K562 (cell line): ENCODE results near the gene CLEC18A. TPM values are rescaled to one million over a fixed set of nuclear protein-coding genes. Genes with fewer than 3 reads are reported as not detected.

Experiments
- ATAC-seq: fragments of 200-7000 bp; cut with Tn5 transposase; 3 replicates; pipeline ENCODE4 v1.9.1; 2020; ENCODE audit warnings: moderate library complexity
- BruUV-seq: library from RNA; stranded (reverse); fragments of 400-500 nt; replicated peaks from 2 replicates; lab custom pipeline; 2021; lab: Mats Ljungman, UMichigan
- CTCF ChIA-PET: fragments of 300-600 bp; formaldehyde crosslinking; extraction: SDS; loops from one replicate; lab custom pipeline; 2021; ENCODE audit warnings: low intra/inter-chr PET ratio; lab: Yijun Ruan, JAX
- POLR2A ChIA-PET: fragments of 300-600, 350-650 bp; sonication (Branson Sonifier 250); formaldehyde crosslinking; extraction: SDS; loops from one replicate; lab custom pipeline; 2021; ENCODE audit warnings: antibody characterized with exemption, inconsistent platforms; lab: Yijun Ruan, JAX
- DNase-seq, 4 experiments: peaks; one replicate each; pipeline versions ENCODE4 v3.0.0 to v3.0.0-alpha.2; 2011 to 2018; ENCODE audit warnings: low spot score in 3 of 4, mixed read lengths in 3 of 4; ENCODE audit errors: extremely low read depth in 1 of 4
- FAIRE-seq: peaks from 2 replicates; lab custom pipeline; 2011; peaks lifted over from hg19 to GRCh38; lab: Jason Lieb, UNC
- H2AFZ ChIP-seq: 2 replicates; pipeline ENCODE4 v1.6.0; 2011; ENCODE audit warnings: low read depth, low read length, control low read depth, inconsistent platforms
- H3K27ac ChIP-seq: fragments of 200-600 bp; 3 replicates; pipeline ENCODE4 v1.8.0; 2011; ENCODE audit warnings: low read depth, mild to moderate bottlenecking, control low read depth, inconsistent platforms, low read length, moderate library complexity, mixed read lengths; ENCODE audit errors: extremely low read depth
- H3K27me3 ChIP-seq, 2 experiments: fragments of 300-600 bp in 1 of 2; 2 replicates in 1 of 2; 3 replicates in 1 of 2; pipeline versions ENCODE4 v1.6.0 to v1.8.0; 2011; ENCODE audit warnings: inconsistent platforms in 2 of 2, low read length in 2 of 2, mild to moderate bottlenecking in 1 of 2, mixed read lengths in 1 of 2, moderate library complexity in 1 of 2; ENCODE audit not compliant: control insufficient read depth in 2 of 2, insufficient read depth in 2 of 2
- H3K36me3 ChIP-seq: fragments of 300-600 bp; 3 replicates; pipeline ENCODE4 v1.8.0; 2011; ENCODE audit warnings: mild to moderate bottlenecking, low read length, inconsistent platforms; ENCODE audit not compliant: control insufficient read depth, insufficient read depth
- H3K4me1 ChIP-seq, 2 experiments: fragments of 200-600 bp in 1 of 2; replicated peaks in 1 of 2; 2 replicates in 1 of 2; 3 replicates in 1 of 2; pipeline versions ENCODE4 v1.5.1 to v1.8.0; 2011; ENCODE audit warnings: inconsistent platforms in 2 of 2, low read length in 2 of 2, mild to moderate bottlenecking in 1 of 2, mixed read lengths in 1 of 2, moderate library complexity in 1 of 2; ENCODE audit not compliant: control insufficient read depth in 2 of 2, insufficient read depth in 2 of 2
- H3K4me2 ChIP-seq: 2 replicates; pipeline ENCODE4 v1.6.1; 2011; ENCODE audit warnings: low read length, control low read depth, inconsistent platforms, mixed read lengths; ENCODE audit not compliant: insufficient read depth
- H3K4me3 ChIP-seq: fragments of 200-600 bp; sonication (generic), shearing (Covaris generic); 2 replicates; pipeline ENCODE4 v1.5.1; 2016; ENCODE audit warnings: control low read depth, inconsistent platforms
- H3K79me2 ChIP-seq: fragments of 200-600 bp; 3 replicates; pipeline ENCODE4 v1.8.0; 2011; ENCODE audit warnings: low read length, inconsistent platforms; ENCODE audit not compliant: control insufficient read depth, insufficient read depth
- H3K9ac ChIP-seq, 2 experiments: 2 replicates each; pipeline versions ENCODE4 v1.6.0 to v1.6.1; 2011; ENCODE audit warnings: low read depth in 2 of 2, low read length in 2 of 2, control low read depth in 1 of 2, inconsistent platforms in 1 of 2, mild to moderate bottlenecking in 1 of 2, mixed read lengths in 1 of 2; ENCODE audit not compliant: insufficient read depth in 1 of 2
- H3K9me1 ChIP-seq: one replicate; pipeline ENCODE4 v1.6.0; 2011; ENCODE audit warnings: inconsistent platforms, mild to moderate bottlenecking, low read length, moderate library complexity; ENCODE audit not compliant: control insufficient read depth, insufficient read depth
- H3K9me3 ChIP-seq: replicated peaks from 2 replicates; pipeline ENCODE4 v1.5.1; 2011; ENCODE audit warnings: low read depth, low read length, inconsistent platforms; ENCODE audit not compliant: control insufficient read depth, insufficient read depth
- H4K20me1 ChIP-seq: replicated peaks from 2 replicates; pipeline ENCODE4 v1.6.1; 2011; ENCODE audit warnings: low read length, inconsistent platforms, mixed read lengths; ENCODE audit not compliant: control insufficient read depth, insufficient read depth
- ARID1B ChIP-seq: fragments of 450-650 bp; IDR thresholded peaks from 2 replicates; pipeline ENCODE4 v1.6.1; 2016; ENCODE audit warnings: antibody characterized with exemption, mild to moderate bottlenecking, inconsistent platforms
- CGGBP1 ChIP-seq: fragments of 250-450 bp; sonication (Bioruptor Pico); IDR thresholded peaks from 2 replicates; pipeline ENCODE4 v1.9.0; 2021; ENCODE audit warnings: mild to moderate bottlenecking
- DMBX1 ChIP-seq: fragments of 250-450 bp; sonication (Bioruptor Pico); IDR thresholded peaks from 2 replicates; pipeline ENCODE4 v1.8.0; 2022; ENCODE audit warnings: inconsistent platforms, mild to moderate bottlenecking, moderate library complexity, borderline replicate concordance
- EHMT2 ChIP-seq: fragments of 450-650 bp; IDR thresholded peaks from 2 replicates; pipeline ENCODE4 v1.6.1; 2018; ENCODE audit warnings: antibody characterized with exemption
- MCM3 ChIP-seq: fragments of 450-650 bp; IDR thresholded peaks from 2 replicates; pipeline ENCODE4 v1.6.1; 2016
- SLC30A9 ChIP-seq: fragments of 250-450 bp; sonication (Bioruptor Pico); IDR thresholded peaks from 2 replicates; pipeline ENCODE4 v1.8.0; 2022; ENCODE audit warnings: mild to moderate bottlenecking, moderate library complexity
- UBTF ChIP-seq, 2 experiments: IDR thresholded peaks; 2 replicates each; pipeline ENCODE4 v1.6.1; 2012; ENCODE audit warnings: improper control_type of control experiment in 2 of 2, low read depth in 2 of 2, low read length in 2 of 2, borderline replicate concordance in 1 of 2
- ZBTB9 ChIP-seq: fragments of 450-650 bp; formaldehyde crosslinking; IDR thresholded peaks from 2 replicates; pipeline ENCODE4 v1.4.0; 2020; ENCODE audit warnings: mild to moderate bottlenecking, moderate library complexity
- ZNF717 ChIP-seq: fragments of 250-450 bp; sonication (Bioruptor Pico); IDR thresholded peaks from 2 replicates; pipeline ENCODE4 v1.5.0; 2021
- ZNF778 ChIP-seq: fragments of 450-650 bp; formaldehyde crosslinking; IDR thresholded peaks from 2 replicates; pipeline ENCODE4 v1.4.0; 2020; ENCODE audit warnings: mild to moderate bottlenecking, moderate library complexity
- WGBS: fragments of 100-300 bp; shearing (Covaris generic); methylation state at CpG from one replicate; pipeline ENCODE4 v1.1.6; 2016; ENCODE audit warnings: low coverage, mixed read lengths; ENCODE audit not compliant: insufficient coverage; ENCODE audit errors: missing lambda C conversion rate; 5-methylcytosine and 5-hydroxymethylcytosine counted together
- in situ Hi-C: fragments of 300-500 bp; cut with MboI; formaldehyde crosslinking; loops from 4 replicates; pipeline ENCODE4 v1.15.0; 2018; ENCODE audit warnings: inconsistent platforms, mixed read lengths
- intact Hi-C: fragments of 100-400 bp; cut with micrococcal nuclease; formaldehyde crosslinking; loops from 2 replicates; pipeline ENCODE4 v1.14.2; 2022
- polyA plus RNA-seq, 8 experiments: library from polyadenylated mRNA; depleted of rRNA in 4 of 8; stranded (reverse) in 5 of 8; unstranded in 3 of 8; fragments of >200 nt; fragmentation: Nextera tagmentation in 2 of 8; fragmentation: Illumina TruSeq in 1 of 8; extraction: Ambion mirVana in 2 of 8; extraction: Trizol in 1 of 8; gene quantifications; 2 replicates each; pipeline versions ENCODE4 v1.2.1 to v1.2.3, GENCODE V29; 2011 to 2014; ENCODE audit warnings: inconsistent platforms in 1 of 8, missing spikeins in 1 of 8
- total RNA-seq, 7 experiments: library from RNA; depleted of rRNA in 6 of 7; stranded (reverse); fragments of >200 nt in 6 of 7; fragmentation: Illumina TruSeq in 2 of 7; extraction: Trizol in 2 of 7; gene quantifications; 2 replicates each; pipeline versions ENCODE4 v1.2.1 to v1.2.3, GENCODE V29; 2011 to 2021; ENCODE audit warnings: low replicate concordance in 1 of 7

CLEC18A gene
- total and polyA plus RNA-seq, 9 of the 15 experiments (the other 6 are each of a cell fraction or from before 2014, with no cell fraction given), result 0.08 to 0.33 (median 0.23) TPM; not detected in 2

- intact Hi-C loops, result no loop called here
- peaks cover 4% of the 10 kb centered on the region; the same call in 2 of the 3 replicates for H3K36me3 ChIP-seq
- CTCF ChIA-PET, result no interaction called here
- no TSS peak for BruUV-seq
- H3K27ac ChIP-seq, result no peak overlapping the region
- ATAC-seq (no peak), FAIRE-seq (no peak), DNase-seq (no peak)
- H3K79me2 ChIP-seq, result no peaks in the 10 kb centered on the region
- POLR2A ChIA-PET, result interaction anchor here (0.6 to 2.1 kb wide), 3 partner anchors 9 to 165 kb away, joined by 3 to 9 read pairs (median 4); no protein-coding TSS in a partner anchor
- WGBS, result 84% methylated on average over 8 of the region's 8 CpGs
- peaks cover 3% of the 10 kb centered on the region in 2 experiments; a peak in 2 of 5 replicates for H3K4me1 ChIP-seq
- no peak overlapping the region for H3K4me3 ChIP-seq
- no peaks in the 10 kb centered on the region for H4K20me1 ChIP-seq
- H2AFZ ChIP-seq, result no peak overlapping the region
- TF ChIP-seq SLC30A9 (no peak), UBTF (IDR thresholded peaks at IDR 0.05; ENCODE audit: borderline replicate concordance in 1 of 2, low read depth in 2 of 2, low read length in 2 of 2) (no peak), ZNF717 (no peak), CGGBP1 (CRISPR knock-in tag) (no peak), DMBX1 (no peak), MCM3 (no peak), ZBTB9 (CRISPR knock-in tag) (no peak), EHMT2 (no peak), ARID1B (no peak), ZNF778 (CRISPR knock-in tag) (no peak)
- no peak overlapping the region for H3K9ac ChIP-seq
- no peaks in the 10 kb centered on the region for H3K9me3 ChIP-seq
- no peaks in the 10 kb centered on the region for H3K9me1 ChIP-seq
- in situ Hi-C loops, result no loop called here
- no peaks in the 10 kb centered on the region for H3K27me3 ChIP-seq
- H3K4me2 ChIP-seq, result no peak overlapping the region
Measured at GRCh38 chr16:69903865-69904415, 47.2 kb upstream of the CLEC18A start.
